HG03520 (cell line): ENCODE measurements around the gene NPIPB2.

Experiments used
- ATAC-seq: cut with Tn5 transposase; IDR thresholded peaks from one replicate; pipeline ENCODE4 v1.9.1; 2021; ENCODE audit warnings: mild to moderate bottlenecking, moderate library complexity; ENCODE audit not compliant: unreplicated experiment

NPIPB2 gene

GRCh38 chr16:11907160-11907970, 34.5 kb downstream of the NPIPB2 start:
- no peak for ATAC-seq

- no peak for ATAC-seq
Observed at GRCh38 chr16:11903906-11904305, 37.9 kb downstream of the NPIPB2 start.

GRCh38 chr16:11901091-11901490, 40.8 kb downstream of the NPIPB2 start:
- no peak for ATAC-seq

GRCh38 chr16:11896486-11897176, 45.2 kb downstream of the NPIPB2 start:
- no peak for ATAC-seq

- no peak for ATAC-seq
Observed at GRCh38 chr16:11893571-11893970, 48.3 kb downstream of the NPIPB2 start.

GRCh38 chr16:11892761-11893160, 49.1 kb downstream of the NPIPB2 start:
- no peak for ATAC-seq

- ATAC-seq: no peak
Observed at GRCh38 chr16:11890231-11890965, 51.4 kb downstream of the NPIPB2 start.

GRCh38 chr16:11886881-11887280, 55.0 kb downstream of the NPIPB2 start:
- ATAC-seq: no peak

GRCh38 chr16:11884035-11884434, 57.8 kb downstream of the NPIPB2 start:
- ATAC-seq: no peak

- no peak for ATAC-seq
Observed at GRCh38 chr16:11880007-11880406, 61.8 kb downstream of the NPIPB2 start.

- ATAC-seq: no peak
Observed at GRCh38 chr16:11877374-11877773, 64.5 kb downstream of the NPIPB2 start.
